IMR-90 (cell line): ENCODE data around the gene SRRM4. TPM values are rescaled to one million over a fixed set of nuclear protein-coding genes. Genes with fewer than 3 reads are reported as not detected.

Experiments used
- ATAC-seq: fragments of 200-7000 bp; cut with Tn5 transposase; 2 replicates; pipeline ENCODE4 v1.9.1; 2020; ENCODE audit warnings: low read depth, mild to moderate bottlenecking, moderate library complexity
- BruUV-seq: library from RNA; stranded (reverse); fragments of 400-500 nt; replicated peaks from 2 replicates; lab custom pipeline; 2021; lab: Mats Ljungman, UMichigan
- CTCF ChIA-PET: fragments of 300-600 bp; formaldehyde crosslinking; extraction: SDS; loops from one replicate; lab custom pipeline; 2021; ENCODE audit warnings: antibody characterized with exemption; lab: Yijun Ruan, JAX
- POLR2A ChIA-PET: fragments of 300-600 bp; sonication (Branson Sonifier 250); formaldehyde crosslinking; loops from one replicate; lab custom pipeline; 2022; ENCODE audit warnings: antibody characterized with exemption; ENCODE audit not compliant: unreplicated experiment; lab: Charles Lee
- DNase-seq: peaks from one replicate; pipeline ENCODE4 v3.0.0; 2013
- H2AFZ ChIP-seq: replicated peaks from 2 replicates; pipeline ENCODE3; 2013; ENCODE audit warnings: low read length, mild to moderate bottlenecking; ENCODE audit not compliant: poor library complexity
- H2AK5ac ChIP-seq: 2 replicates; pipeline ENCODE4 v1.6.1; 2013; ENCODE audit warnings: low read depth, low read length, inconsistent platforms
- H2AK9ac ChIP-seq: replicated peaks from 2 replicates; pipeline ENCODE3; 2013; ENCODE audit warnings: mild to moderate bottlenecking, low read depth, low read length, moderate library complexity; ENCODE audit not compliant: poor library complexity
- H2BK120ac ChIP-seq: 2 replicates; pipeline ENCODE4 v1.6.1; 2013; ENCODE audit warnings: low read depth, low read length, inconsistent platforms
- H2BK15ac ChIP-seq: 3 replicates; pipeline ENCODE4 v1.6.1; 2013; ENCODE audit warnings: low read depth, low read length, inconsistent platforms
- H2BK20ac ChIP-seq: 2 replicates; pipeline ENCODE4 v1.6.1; 2013; ENCODE audit warnings: low read depth, mild to moderate bottlenecking, inconsistent platforms, low read length, moderate library complexity
- H2BK5ac ChIP-seq: 2 replicates; pipeline ENCODE4 v1.6.1; 2013; ENCODE audit warnings: mild to moderate bottlenecking, low read depth, low read length, inconsistent platforms; ENCODE audit not compliant: poor library complexity, severe bottlenecking
- H3K14ac ChIP-seq: replicated peaks from 2 replicates; pipeline ENCODE4 v1.6.1; 2013; ENCODE audit warnings: low read depth, low read length, inconsistent platforms
- H3K18ac ChIP-seq: 2 replicates; pipeline ENCODE4 v1.6.1; 2013; ENCODE audit warnings: low read depth, low read length, control low read depth
- H3K23ac ChIP-seq: 2 replicates; pipeline ENCODE4 v1.6.1; 2013; ENCODE audit warnings: low read depth, low read length, inconsistent platforms
- H3K27ac ChIP-seq: 2 replicates; pipeline ENCODE4 v1.5.1; 2013; ENCODE audit warnings: mild to moderate bottlenecking, control low read depth, low read length; ENCODE audit not compliant: insufficient read depth
- H3K27me3 ChIP-seq: 2 replicates; pipeline ENCODE4 v1.6.1; 2013; ENCODE audit warnings: low read length; ENCODE audit not compliant: control insufficient read depth, insufficient read depth
- H3K36me3 ChIP-seq: 2 replicates; pipeline ENCODE4 v1.6.1; 2013; ENCODE audit warnings: low read length, mixed read lengths; ENCODE audit not compliant: control insufficient read depth, insufficient read depth
- H3K4ac ChIP-seq: 2 replicates; pipeline ENCODE4 v1.6.1; 2013; ENCODE audit warnings: low read depth, low read length, inconsistent platforms
- H3K4me1 ChIP-seq: 2 replicates; pipeline ENCODE4 v1.6.1; 2013; ENCODE audit warnings: low read length, mixed read lengths; ENCODE audit not compliant: control insufficient read depth, insufficient read depth
- H3K4me2 ChIP-seq: 2 replicates; pipeline ENCODE4 v1.6.1; 2013; ENCODE audit warnings: low read depth, mild to moderate bottlenecking, control low read depth, low read length, moderate library complexity
- H3K4me3 ChIP-seq: 2 replicates; pipeline ENCODE4 v1.5.1; 2013; ENCODE audit warnings: low read depth, mild to moderate bottlenecking, control low read depth, low read length, moderate library complexity; ENCODE audit not compliant: insufficient read depth
- H3K56ac ChIP-seq: 2 replicates; pipeline ENCODE4 v1.6.1; 2013; ENCODE audit warnings: low read length, inconsistent platforms; ENCODE audit not compliant: insufficient read depth; ENCODE audit errors: extremely low read depth
- H3K79me1 ChIP-seq, 2 experiments: 2 replicates each; pipeline ENCODE4 v1.6.1; 2013; ENCODE audit warnings: low read length in 2 of 2, inconsistent platforms in 1 of 2, low read depth in 1 of 2
- H3K9ac ChIP-seq: 2 replicates; pipeline ENCODE4 v1.6.1; 2013; ENCODE audit warnings: low read depth, low read length, control low read depth
- H3K9me1 ChIP-seq: 2 replicates; pipeline ENCODE4 v1.6.1; 2013; ENCODE audit warnings: low read length, inconsistent platforms; ENCODE audit not compliant: insufficient read depth
- H3K9me3 ChIP-seq: 2 replicates; pipeline ENCODE4 v1.6.1; 2013; ENCODE audit warnings: low read length; ENCODE audit not compliant: control insufficient read depth, insufficient read depth
- H4K20me1 ChIP-seq: 2 replicates; pipeline ENCODE4 v1.6.1; 2013; ENCODE audit warnings: low read length, inconsistent platforms; ENCODE audit not compliant: insufficient read depth
- H4K5ac ChIP-seq: 2 replicates; pipeline ENCODE4 v1.6.1; 2013; ENCODE audit warnings: mild to moderate bottlenecking, low read depth, low read length, control low read depth
- H4K8ac ChIP-seq, 2 experiments: 2 replicates each; pipeline ENCODE4 v1.6.1; 2013; ENCODE audit warnings: low read depth in 2 of 2, low read length in 2 of 2, control low read depth in 1 of 2, inconsistent platforms in 1 of 2
- H4K91ac ChIP-seq: 2 replicates; pipeline ENCODE4 v1.6.1; 2013; ENCODE audit warnings: low read depth, low read length, inconsistent platforms; ENCODE audit not compliant: insufficient read depth
- CEBPB ChIP-seq: IDR thresholded peaks from 2 replicates; pipeline ENCODE4 v1.6.1; 2012; ENCODE audit warnings: low read depth, low read length, improper control_type of control experiment
- MAZ ChIP-seq: IDR thresholded peaks from 2 replicates; pipeline ENCODE4 v1.6.1; 2012; ENCODE audit warnings: low read depth, mild to moderate bottlenecking, low read length, improper control_type of control experiment, moderate library complexity, borderline replicate concordance
- POLR2A ChIP-seq: IDR thresholded peaks from 2 replicates; pipeline ENCODE4 v1.6.1; 2012; ENCODE audit warnings: mild to moderate bottlenecking, low read depth, low read length
- RFX5 ChIP-seq: IDR thresholded peaks from 2 replicates; pipeline ENCODE4 v1.8.0; 2012; ENCODE audit warnings: low read depth, mild to moderate bottlenecking, low read length, moderate library complexity
- WGBS, 2 experiments: methylation state at CpG; one replicate each; pipeline versions ENCODE4 v1.1.5 to v1.1.7; 2013; ENCODE audit warnings: missing lambda C conversion rate in 2 of 2; ENCODE audit not compliant: insufficient read length in 1 of 2; ENCODE audit errors: extremely low coverage in 2 of 2; 5-methylcytosine and 5-hydroxymethylcytosine counted together
- dilution Hi-C: fragments of 300-500 bp; cut with HindIII; formaldehyde crosslinking; loops from one replicate; pipeline ENCODE4 v1.14.3; 2018; ENCODE audit warnings: low sequenced_read_pairs; ENCODE audit not compliant: unreplicated experiment
- in situ Hi-C: fragments of 300-500 bp; cut with MboI; formaldehyde crosslinking; loops from 3 replicates; pipeline ENCODE4 v1.14.3; 2019; ENCODE audit warnings: low sequenced_read_pairs, inconsistent platforms, mixed read lengths
- intact Hi-C: fragments of 100-400 bp; cut with micrococcal nuclease; formaldehyde crosslinking; loops from 2 replicates; pipeline ENCODE4 v1.10.0; 2022
- polyA plus RNA-seq, 3 experiments: library from polyadenylated mRNA; depleted of rRNA; stranded (reverse); fragments of >200 nt; gene quantifications; 2 replicates each; pipeline ENCODE4 v1.2.3, GENCODE V29; 2012; ENCODE audit warnings: low replicate concordance in 1 of 3
- total RNA-seq: library from RNA; depleted of rRNA; stranded (reverse); fragments of >200 nt; gene quantifications from 2 replicates; pipeline ENCODE4 v1.2.3, GENCODE V29; 2012

The SRRM4 gene
- total and polyA plus RNA-seq, 2 of the 4 experiments (the other 2 are of a cell fraction), result not detected

DNA sequence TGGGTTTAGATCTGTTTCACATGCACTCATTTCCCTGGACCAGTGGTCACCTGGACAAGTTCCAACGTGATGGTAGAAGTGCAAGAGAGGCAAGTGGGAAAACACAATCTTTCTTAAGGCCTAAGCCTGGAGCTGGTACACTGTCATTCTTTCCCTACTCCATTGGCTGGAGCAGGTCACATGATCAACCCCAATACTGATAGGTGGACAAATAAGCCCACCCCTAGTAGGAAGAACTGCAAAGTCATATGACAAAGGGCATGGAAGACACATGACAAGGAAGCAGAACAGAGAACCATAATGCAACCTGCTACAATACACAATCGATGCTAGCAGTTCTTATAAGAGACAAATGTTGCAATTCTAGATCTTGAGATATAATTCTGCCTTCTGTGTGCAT is 66.3 kb downstream of the SRRM4 start:
- no TSS peak for BruUV-seq
- Histone ChIP-seq H3K27ac (no peak overlapping the region), H3K4me2 (no peak overlapping the region), H2BK5ac (no peak overlapping the region), H3K4ac (no peak overlapping the region), H2BK120ac (no peak overlapping the region), H3K56ac (no peak overlapping the region), H2AFZ (no peak overlapping the region), H2BK15ac (no peak overlapping the region), H3K36me3 (no peaks in the 10 kb centered on the region), H3K9ac (no peak overlapping the region), H3K79me1 (no peaks in the 10 kb centered on the region), H3K9me1 (no peaks in the 10 kb centered on the region), H4K91ac (no peak overlapping the region), H3K14ac (no peak overlapping the region), H3K4me3 (no peak overlapping the region), H2AK9ac (no peak overlapping the region), H4K20me1 (no peaks in the 10 kb centered on the region), H3K27me3 (no peaks in the 10 kb centered on the region), H3K18ac (no peak overlapping the region), H2BK20ac (no peak overlapping the region), H3K23ac (no peak overlapping the region), H4K5ac (no peak overlapping the region), H4K8ac (no peak overlapping the region), H3K4me1 (no peaks in the 10 kb centered on the region), H3K9me3 (peaks cover 13% of the 10 kb centered on the region), H2AK5ac (no peak overlapping the region)
- dilution Hi-C loops, result no loop called here
- in situ Hi-C loops, result no loop called here
- DNase-seq, result no peak
- whole genome bisulfite sequencing, 2 experiments, result no CpG with 5 or more reads among the region's 2 CpGs
- intact Hi-C loops, result no loop called here
- no peak for TF ChIP-seq MAZ
- TF ChIP-seq RFX5, result no peak
- no peak for TF ChIP-seq CEBPB
- no peak for TF ChIP-seq POLR2A
- ChIA-PET CTCF (no interaction called here), POLR2A (no interaction called here)
- no peak for ATAC-seq
